Nephron (organoid): ENCODE results near the gene XXYLT1.

Source experiments
- H3K27ac Mint-ChIP-seq, 3 experiments: 2 replicates each; pipeline ENCODE4 v1.8.0; 2020; ENCODE audit warnings: mixed read lengths in 3 of 3, mild to moderate bottlenecking in 2 of 3, moderate library complexity in 1 of 3
- H3K27me3 Mint-ChIP-seq: 2 replicates; pipeline ENCODE4 v1.8.0; 2021; ENCODE audit warnings: low read depth, mild to moderate bottlenecking, moderate library complexity, mixed read lengths
- H3K36me3 Mint-ChIP-seq: 2 replicates; pipeline ENCODE4 v1.8.0; 2020; ENCODE audit warnings: low read depth, mixed read lengths
- H3K4me1 Mint-ChIP-seq: 2 replicates; pipeline ENCODE4 v1.8.0; 2020; ENCODE audit warnings: mixed read lengths
- H3K4me3 Mint-ChIP-seq, 3 experiments: 2 replicates each; pipeline ENCODE4 v1.8.0; 2020; ENCODE audit warnings: mild to moderate bottlenecking in 3 of 3, mixed read lengths in 3 of 3, moderate library complexity in 2 of 3
- H3K9me3 Mint-ChIP-seq: 2 replicates; pipeline ENCODE4 v1.8.0; 2020; ENCODE audit warnings: mixed read lengths
- TF ChIP-seq, protein P1 (sequence below), 3 experiments: fragments of 200-600 bp; sonication (generic); IDR thresholded peaks; one replicate each; pipeline ENCODE4 v1.5.0; 2021; ENCODE audit warnings: antibody characterized with exemption in 3 of 3; ENCODE audit not compliant: unreplicated experiment in 3 of 3

XXYLT1 gene

DNA sequence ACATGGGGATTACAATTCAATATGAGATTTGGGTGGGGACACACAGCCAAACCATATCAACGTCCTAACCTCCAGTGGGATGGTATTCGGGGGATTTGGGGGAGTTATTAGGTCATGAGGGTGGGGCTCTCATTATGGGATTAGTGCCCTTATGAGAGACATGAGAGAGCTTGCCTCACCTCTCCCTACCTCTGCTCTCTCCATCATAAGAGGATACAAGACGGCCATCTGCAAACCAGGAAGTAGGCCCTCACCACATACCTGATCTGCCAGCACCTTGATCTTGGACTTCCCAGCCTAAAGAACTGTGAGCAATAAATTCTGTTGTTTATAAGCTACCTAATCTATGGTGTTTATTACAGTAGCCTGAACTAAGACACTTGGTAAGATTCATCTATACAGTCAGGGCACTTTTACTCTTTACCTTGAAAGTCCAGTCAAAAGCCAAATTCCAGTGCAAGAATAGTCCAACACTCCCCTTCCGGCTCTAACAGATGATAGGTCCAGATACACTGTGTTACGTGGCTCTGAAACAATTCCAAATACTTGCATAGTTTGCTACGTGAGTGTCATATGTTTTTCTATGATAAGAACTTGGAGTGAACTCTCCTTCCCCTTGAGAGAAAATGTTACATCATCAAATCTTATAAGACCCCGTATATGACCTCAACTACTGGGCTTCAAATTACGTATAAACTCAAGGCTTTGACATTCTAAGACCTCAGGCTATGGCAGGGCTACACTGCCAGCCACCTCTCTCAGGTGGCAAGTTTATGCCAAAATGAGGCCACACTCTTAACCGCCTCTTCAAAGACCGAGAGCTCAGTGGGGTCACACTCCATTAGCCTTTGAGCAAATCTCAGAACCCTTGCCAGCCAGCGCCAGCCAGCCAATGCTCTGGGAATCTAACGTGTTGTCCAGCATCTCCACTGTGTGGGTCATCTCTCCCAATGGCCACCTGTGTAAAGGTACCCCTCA is 129.9 kb downstream of the XXYLT1 start:
- H3K4me3 Mint-ChIP-seq = no peak overlapping the region
- peaks cover 31% of the 10 kb centered on the region for H3K36me3 Mint-ChIP-seq
- peaks cover 3% of the 10 kb centered on the region for H3K27me3 Mint-ChIP-seq
- H3K27ac Mint-ChIP-seq = no peak overlapping the region
- H3K9me3 Mint-ChIP-seq = peaks cover 14% of the 10 kb centered on the region
- TF ChIP-seq, protein P1, sequence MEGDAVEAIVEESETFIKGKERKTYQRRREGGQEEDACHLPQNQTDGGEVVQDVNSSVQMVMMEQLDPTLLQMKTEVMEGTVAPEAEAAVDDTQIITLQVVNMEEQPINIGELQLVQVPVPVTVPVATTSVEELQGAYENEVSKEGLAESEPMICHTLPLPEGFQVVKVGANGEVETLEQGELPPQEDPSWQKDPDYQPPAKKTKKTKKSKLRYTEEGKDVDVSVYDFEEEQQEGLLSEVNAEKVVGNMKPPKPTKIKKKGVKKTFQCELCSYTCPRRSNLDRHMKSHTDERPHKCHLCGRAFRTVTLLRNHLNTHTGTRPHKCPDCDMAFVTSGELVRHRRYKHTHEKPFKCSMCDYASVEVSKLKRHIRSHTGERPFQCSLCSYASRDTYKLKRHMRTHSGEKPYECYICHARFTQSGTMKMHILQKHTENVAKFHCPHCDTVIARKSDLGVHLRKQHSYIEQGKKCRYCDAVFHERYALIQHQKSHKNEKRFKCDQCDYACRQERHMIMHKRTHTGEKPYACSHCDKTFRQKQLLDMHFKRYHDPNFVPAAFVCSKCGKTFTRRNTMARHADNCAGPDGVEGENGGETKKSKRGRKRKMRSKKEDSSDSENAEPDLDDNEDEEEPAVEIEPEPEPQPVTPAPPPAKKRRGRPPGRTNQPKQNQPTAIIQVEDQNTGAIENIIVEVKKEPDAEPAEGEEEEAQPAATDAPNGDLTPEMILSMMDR (IDR thresholded peaks at IDR 0.05; ENCODE audit: unreplicated experiment in 3 of 3) = no peak
- H3K4me1 Mint-ChIP-seq = peaks cover 5% of the 10 kb centered on the region

DNA sequence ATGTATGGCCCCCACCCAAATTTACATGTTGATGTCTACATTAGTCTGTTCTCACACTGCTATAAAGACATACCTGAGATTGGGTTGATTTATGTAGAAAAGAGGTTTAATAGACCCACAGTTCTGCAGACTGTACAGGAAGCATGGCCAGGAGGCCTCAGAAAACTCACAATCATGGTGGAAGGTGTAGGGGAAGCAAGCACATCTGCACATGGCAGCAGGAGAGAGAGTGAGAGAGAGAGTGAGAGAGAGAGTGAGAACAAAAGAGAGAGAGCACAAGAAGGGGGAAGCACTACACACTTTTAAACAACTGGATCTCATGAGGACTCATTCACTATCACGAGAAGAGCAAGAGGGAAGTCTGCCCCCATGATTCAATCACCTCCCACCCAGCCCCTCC is 130.5 kb downstream of the XXYLT1 start:
- H3K27ac Mint-ChIP-seq = no peak overlapping the region
- TF ChIP-seq, protein P1 (IDR thresholded peaks at IDR 0.05; ENCODE audit: unreplicated experiment in 3 of 3) = no peak
- peaks cover 7% of the 10 kb centered on the region for H3K4me1 Mint-ChIP-seq
- H3K36me3 Mint-ChIP-seq = peaks cover 31% of the 10 kb centered on the region
- H3K4me3 Mint-ChIP-seq = no peak overlapping the region
- peaks cover 3% of the 10 kb centered on the region for H3K27me3 Mint-ChIP-seq
- H3K9me3 Mint-ChIP-seq = peaks cover 14% of the 10 kb centered on the region

DNA sequence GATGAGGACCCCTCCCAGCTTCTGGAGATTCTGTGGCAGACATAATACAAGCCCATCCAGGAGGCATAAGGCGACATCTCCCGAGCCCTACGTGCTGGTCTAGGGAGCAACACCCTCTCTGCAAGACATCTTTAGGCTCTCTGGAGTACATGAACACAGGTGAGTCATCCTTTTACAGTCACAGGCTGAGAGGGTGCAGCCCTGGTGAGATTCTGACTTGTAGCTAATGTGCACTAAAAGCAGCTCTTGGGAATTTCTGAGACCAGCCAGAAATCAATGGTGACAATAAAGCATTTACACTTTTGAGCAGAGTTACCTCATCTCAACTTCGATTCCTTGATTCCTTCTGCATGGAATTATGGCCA is 131.1 kb downstream of the XXYLT1 start:
- Mint-ChIP-seq H3K27ac (no peak overlapping the region), H3K4me3 (no peak overlapping the region), H3K9me3 (peaks cover 14% of the 10 kb centered on the region), H3K27me3 (peaks cover 3% of the 10 kb centered on the region), H3K36me3 (peaks cover 31% of the 10 kb centered on the region), H3K4me1 (peaks cover 10% of the 10 kb centered on the region)
- TF ChIP-seq, protein P1 (IDR thresholded peaks at IDR 0.05; ENCODE audit: unreplicated experiment in 3 of 3) = no peak

DNA sequence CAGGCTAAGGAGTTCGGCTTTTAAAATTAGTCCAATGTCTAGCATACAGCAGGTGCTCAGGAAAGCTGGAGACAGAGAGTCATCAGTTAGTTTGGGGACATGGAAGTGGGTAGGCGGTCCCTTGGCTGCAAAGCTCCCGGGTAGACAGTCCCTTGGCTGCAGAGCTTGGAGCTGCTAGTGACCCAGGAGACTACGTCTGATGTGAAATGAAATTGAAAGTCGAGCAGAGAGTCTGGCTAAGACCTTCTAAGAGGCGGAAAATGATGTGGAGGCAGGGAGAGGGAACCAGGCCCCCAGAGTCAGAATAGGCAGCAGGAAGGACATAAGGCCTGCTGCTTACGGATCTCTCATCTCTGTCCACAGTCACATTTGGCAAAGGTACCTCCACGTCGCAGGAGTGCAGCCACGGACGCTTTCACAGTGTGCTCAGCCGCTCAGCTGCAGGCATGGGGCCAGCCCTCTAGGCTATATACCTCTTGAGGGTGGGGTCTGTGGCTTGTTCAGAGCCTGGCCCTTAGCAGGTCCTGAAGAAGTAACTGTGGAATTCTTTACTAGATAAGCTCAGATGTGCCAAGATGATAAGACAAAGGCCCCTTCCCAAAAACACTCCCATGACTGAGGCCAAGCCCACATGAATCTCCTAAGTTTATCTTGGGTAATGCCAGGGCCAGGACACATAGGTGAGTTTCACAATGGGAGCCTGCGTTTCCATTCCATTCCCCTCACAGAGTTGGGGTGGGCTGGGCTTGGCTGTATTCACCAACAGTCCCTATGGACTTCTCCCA is 131.7 kb downstream of the XXYLT1 start:
- peaks cover 31% of the 10 kb centered on the region for H3K36me3 Mint-ChIP-seq
- peaks cover 3% of the 10 kb centered on the region for H3K27me3 Mint-ChIP-seq

DNA sequence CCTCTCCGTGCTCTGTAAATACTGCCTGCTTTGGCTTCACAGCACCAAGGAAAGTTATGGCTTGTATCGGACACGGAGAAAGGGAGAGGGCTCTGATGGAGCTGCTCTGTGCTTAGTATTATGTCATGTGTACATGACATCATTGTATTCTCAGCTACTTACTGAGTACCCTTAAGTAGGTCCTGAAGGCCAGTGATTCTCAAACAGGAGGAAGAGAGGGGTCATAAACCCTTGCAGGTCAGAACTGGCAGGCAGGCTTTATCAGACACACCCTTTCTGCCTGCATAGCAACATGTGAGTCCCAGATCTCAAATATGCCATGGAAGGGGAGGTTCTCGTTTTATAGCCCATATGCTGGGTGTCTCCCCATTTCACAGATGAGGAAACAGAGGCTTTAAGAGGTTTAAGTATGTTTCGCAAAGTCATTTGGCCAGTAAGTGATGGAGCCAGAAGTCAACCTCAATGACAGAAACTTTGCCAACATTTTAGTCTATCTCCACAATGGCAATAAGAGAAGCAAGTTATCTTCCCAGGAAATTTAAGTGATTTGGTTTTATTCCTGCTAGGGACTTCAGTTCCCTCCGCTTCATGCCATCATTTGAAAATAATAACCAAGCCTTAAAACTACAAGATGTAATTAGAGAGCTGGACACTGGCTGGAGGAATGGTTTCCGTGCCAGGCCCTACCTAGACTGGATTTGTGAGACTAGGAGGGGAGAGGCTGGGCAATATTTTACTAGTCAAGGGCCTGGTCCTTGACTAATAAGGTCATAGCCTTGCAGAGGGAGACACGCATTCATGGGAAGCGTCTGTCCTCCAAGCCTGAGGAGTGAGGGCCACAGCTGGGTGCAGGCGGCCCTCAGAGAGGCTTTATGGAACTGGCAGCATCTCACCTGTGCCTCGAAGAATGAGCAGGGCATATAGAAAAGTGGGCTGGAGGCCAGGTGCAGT is 133.0 kb downstream of the XXYLT1 start:
- Mint-ChIP-seq H3K27ac (no peak overlapping the region), H3K4me1 (peaks cover 26% of the 10 kb centered on the region), H3K27me3 (peaks cover 3% of the 10 kb centered on the region), H3K36me3 (peaks cover 27% of the 10 kb centered on the region), H3K4me3 (no peak overlapping the region), H3K9me3 (peaks cover 14% of the 10 kb centered on the region)
- TF ChIP-seq, protein P1 (IDR thresholded peaks at IDR 0.05; ENCODE audit: unreplicated experiment in 3 of 3) = no peak

More for the DNA sequence above, 131.7 kb downstream of the XXYLT1 start:
- Mint-ChIP-seq H3K4me1 (peaks cover 16% of the 10 kb centered on the region), H3K9me3 (peaks cover 14% of the 10 kb centered on the region), H3K4me3 (no peak overlapping the region), H3K27ac (no peak overlapping the region)
- TF ChIP-seq, protein P1 (IDR thresholded peaks at IDR 0.05; ENCODE audit: unreplicated experiment in 3 of 3) = no peak
